Fibroblast of mammary gland (primary cell): ENCODE measurements around the gene OAS3.
A peak's percentile ranks its signal among the peaks of the same experiment; 100 is the strongest.

Experiments
- DNase-seq: peaks from one replicate; pipeline ENCODE4 v3.0.0-alpha.2; 2010; ENCODE audit warnings: low read depth
- H3K4me3 ChIP-seq: 2 replicates; pipeline ENCODE4 v1.5.1; 2011; ENCODE audit warnings: low read depth, mild to moderate bottlenecking, low read length, moderate library complexity; ENCODE audit not compliant: control insufficient read depth
- CTCF ChIP-seq: conservative IDR thresholded peaks from 2 replicates; pipeline ENCODE4 v1.5.1; 2011; ENCODE audit warnings: low read depth, low read length, inconsistent platforms; ENCODE audit not compliant: control insufficient read depth, insufficient read depth

Gene OAS3

GRCh38 chr12:112998987-112999767 lies 60.9 kb downstream of the OAS3 start:
- no peak overlapping the region for H3K4me3 ChIP-seq
- TF ChIP-seq CTCF, result no peak
- no peak for DNase-seq

- no peak overlapping the region for H3K4me3 ChIP-seq
- no peak for DNase-seq
These were observed 62.2 kb downstream of the OAS3 start for GRCh38 chr12:113000433-113000832.

GRCh38 chr12:113002155-113002554 lies 63.9 kb downstream of the OAS3 start:
- peak; percentile 8 for TF ChIP-seq CTCF
- DNase-seq, result no peak
- no peak overlapping the region for H3K4me3 ChIP-seq

More at GRCh38 chr12:113000433-113000832, 62.2 kb downstream of the OAS3 start:
- TF ChIP-seq CTCF, result no peak

GRCh38 chr12:113002676-113003075 lies 64.4 kb downstream of the OAS3 start:
- no peak for TF ChIP-seq CTCF
- no peak overlapping the region for H3K4me3 ChIP-seq
- DNase-seq, result no peak

GRCh38 chr12:113003636-113004035 lies 65.4 kb downstream of the OAS3 start:
- H3K4me3 ChIP-seq, result no peak overlapping the region
- DNase-seq, result no peak
- TF ChIP-seq CTCF, result no peak

- peak; percentile 39 for TF ChIP-seq CTCF
- DNase-seq, result peak; percentile 8
- H3K4me3 ChIP-seq, result no peak overlapping the region
These were observed 67.5 kb downstream of the OAS3 start for GRCh38 chr12:113005762-113006161.
